H9 (cell line): ENCODE data around the gene IL10. TPM values are rescaled to one million over a fixed set of nuclear protein-coding genes. Genes with fewer than 3 reads are reported as not detected.
A peak's percentile ranks its signal among the peaks of the same experiment; 100 is the strongest.

Experiments used
- DNase-seq: peaks from one replicate; pipeline ENCODE4 v3.0.0-alpha.2; 2017
- H2AFZ ChIP-seq: one replicate; pipeline ENCODE4 v1.6.1; 2013; ENCODE audit warnings: mild to moderate bottlenecking, low read length, control low read depth, moderate library complexity
- H2AK5ac ChIP-seq: 2 replicates; pipeline ENCODE4 v1.6.1; 2013; ENCODE audit warnings: low read length, control low read depth, mixed read lengths; ENCODE audit not compliant: insufficient read length
- H2BK120ac ChIP-seq: one replicate; pipeline ENCODE4 v1.6.1; 2013; ENCODE audit warnings: low read depth, mild to moderate bottlenecking, low read length, control low read depth, inconsistent platforms; ENCODE audit not compliant: poor library complexity, severe bottlenecking
- H2BK12ac ChIP-seq: 2 replicates; pipeline ENCODE4 v1.6.1; 2013; ENCODE audit warnings: low read length, control low read depth, mixed read lengths, low read depth; ENCODE audit not compliant: insufficient read length
- H2BK15ac ChIP-seq: 2 replicates; pipeline ENCODE4 v1.6.1; 2013; ENCODE audit warnings: low read depth, low read length, control low read depth
- H2BK20ac ChIP-seq: one replicate; pipeline ENCODE4 v1.6.1; 2013; ENCODE audit warnings: low read depth, mild to moderate bottlenecking, low read length, control low read depth, inconsistent platforms; ENCODE audit not compliant: poor library complexity, severe bottlenecking
- H2BK5ac ChIP-seq: 2 replicates; pipeline ENCODE4 v1.6.1; 2013; ENCODE audit warnings: low read length, control low read depth, mixed read lengths; ENCODE audit not compliant: insufficient read length
- H3K14ac ChIP-seq: 2 replicates; pipeline ENCODE4 v1.6.1; 2013; ENCODE audit warnings: low read length, control low read depth; ENCODE audit not compliant: insufficient read depth
- H3K18ac ChIP-seq: 2 replicates; pipeline ENCODE4 v1.6.1; 2013; ENCODE audit warnings: low read depth, mild to moderate bottlenecking, mixed read lengths, low read length, control low read depth; ENCODE audit not compliant: insufficient read length
- H3K23ac ChIP-seq: 2 replicates; pipeline ENCODE4 v1.6.1; 2013; ENCODE audit warnings: low read length, control low read depth, mixed read lengths, low read depth; ENCODE audit not compliant: insufficient read length
- H3K23me2 ChIP-seq: 2 replicates; pipeline ENCODE4 v1.6.1; 2013; ENCODE audit warnings: low read depth, mild to moderate bottlenecking, mixed read lengths, low read length, control low read depth; ENCODE audit not compliant: insufficient read length, poor library complexity, severe bottlenecking
- H3K27ac ChIP-seq: 2 replicates; pipeline ENCODE4 v1.5.1; 2013; ENCODE audit warnings: low read length, control low read depth, mixed read lengths, low read depth; ENCODE audit not compliant: insufficient read length
- H3K27me3 ChIP-seq: 2 replicates; pipeline ENCODE4 v1.6.1; 2013; ENCODE audit warnings: low read length, control low read depth, inconsistent platforms; ENCODE audit not compliant: insufficient read depth
- H3K4ac ChIP-seq: 2 replicates; pipeline ENCODE4 v1.6.1; 2013; ENCODE audit warnings: low read depth, mild to moderate bottlenecking, control low read depth, inconsistent platforms, low read length, moderate library complexity
- H3K4me1 ChIP-seq: 2 replicates; pipeline ENCODE4 v1.6.1; 2013; ENCODE audit warnings: low read length, control low read depth, inconsistent platforms; ENCODE audit not compliant: insufficient read depth
- H3K4me2 ChIP-seq: 2 replicates; pipeline ENCODE4 v1.6.1; 2013; ENCODE audit warnings: low read length, control low read depth, mixed read lengths; ENCODE audit not compliant: insufficient read length, insufficient read depth
- H3K56ac ChIP-seq: 2 replicates; pipeline ENCODE4 v1.6.1; 2013; ENCODE audit warnings: low read depth, mild to moderate bottlenecking, mixed read lengths, low read length, control low read depth; ENCODE audit not compliant: insufficient read length
- H3K79me1 ChIP-seq: 2 replicates; pipeline ENCODE4 v1.6.1; 2013; ENCODE audit warnings: low read depth, mild to moderate bottlenecking, moderate library complexity, low read length, control low read depth, inconsistent platforms; ENCODE audit not compliant: insufficient read depth, poor library complexity, severe bottlenecking
- H3K79me2 ChIP-seq: 2 replicates; pipeline ENCODE4 v1.6.1; 2013; ENCODE audit warnings: low read length, control low read depth, inconsistent platforms; ENCODE audit not compliant: insufficient read depth
- H3K9ac ChIP-seq: 2 replicates; pipeline ENCODE4 v1.6.1; 2013; ENCODE audit warnings: low read length, control low read depth, mixed read lengths; ENCODE audit not compliant: insufficient read length; ENCODE audit errors: extremely low read depth
- H3K9me3 ChIP-seq: one replicate; pipeline ENCODE4 v1.6.1; 2013; ENCODE audit warnings: low read depth, low read length, inconsistent platforms; ENCODE audit not compliant: control insufficient read depth
- H3T11ph ChIP-seq: one replicate; pipeline ENCODE4 v1.6.1; 2013; ENCODE audit warnings: mild to moderate bottlenecking, low read length, control low read depth, inconsistent platforms
- H4K20me1 ChIP-seq: one replicate; pipeline ENCODE4 v1.6.1; 2013; ENCODE audit not compliant: control insufficient read depth, insufficient read length, insufficient read depth
- H4K5ac ChIP-seq: 2 replicates; pipeline ENCODE4 v1.6.1; 2013; ENCODE audit warnings: low read depth, mild to moderate bottlenecking, mixed read lengths, low read length, control low read depth; ENCODE audit not compliant: insufficient read length
- H4K8ac ChIP-seq: replicated peaks from 2 replicates; pipeline ENCODE4 v1.6.1; 2013; ENCODE audit warnings: low read length, control low read depth, mixed read lengths, low read depth; ENCODE audit not compliant: insufficient read length
- H4K91ac ChIP-seq: 2 replicates; pipeline ENCODE4 v1.6.1; 2013; ENCODE audit warnings: low read depth, mild to moderate bottlenecking, moderate library complexity, mixed read lengths, low read length, control low read depth; ENCODE audit not compliant: insufficient read length
- H3K27ac Mint-ChIP-seq, 3 experiments: 2 replicates in 2 of 3; 3 replicates in 1 of 3; pipeline ENCODE4 v1.8.0; 2020 to 2021; ENCODE audit warnings: mixed read lengths in 3 of 3, mild to moderate bottlenecking in 1 of 3, moderate library complexity in 1 of 3
- H3K27me3 Mint-ChIP-seq: 2 replicates; pipeline ENCODE4 v1.8.0; 2021; ENCODE audit warnings: low read depth, mild to moderate bottlenecking, moderate library complexity, mixed read lengths
- H3K36me3 Mint-ChIP-seq, 3 experiments: 2 replicates in 2 of 3; 3 replicates in 1 of 3; pipeline ENCODE4 v1.8.0; 2020 to 2021; ENCODE audit warnings: low read depth in 3 of 3, mixed read lengths in 3 of 3; ENCODE audit not compliant: insufficient read depth in 1 of 3
- H3K4me1 Mint-ChIP-seq, 2 experiments: 2 replicates each; pipeline ENCODE4 v1.8.0; 2020; ENCODE audit warnings: mixed read lengths in 2 of 2
- H3K4me3 Mint-ChIP-seq, 2 experiments: 2 replicates in 1 of 2; 3 replicates in 1 of 2; pipeline ENCODE4 v1.8.0; 2020 to 2021; ENCODE audit warnings: mild to moderate bottlenecking in 2 of 2, mixed read lengths in 2 of 2, moderate library complexity in 1 of 2
- H3K9me3 Mint-ChIP-seq, 2 experiments: 2 replicates in 1 of 2; 3 replicates in 1 of 2; pipeline ENCODE4 v1.8.0; 2020; ENCODE audit warnings: mild to moderate bottlenecking in 2 of 2, mixed read lengths in 2 of 2, moderate library complexity in 1 of 2
- WGBS: extraction: QIAGEN DNeasy Blood & Tissue Kit; methylation state at CpG from one replicate; pipeline ENCODE4 v1.1.7; 2013; ENCODE audit warnings: missing lambda C conversion rate, low lambda C conversion rate, mixed read lengths; ENCODE audit not compliant: insufficient read length; ENCODE audit errors: extremely low coverage; 5-methylcytosine and 5-hydroxymethylcytosine counted together
- total RNA-seq: library from RNA; stranded (reverse); gene quantifications from 2 replicates; pipeline ENCODE4 v1.2.1, GENCODE V29; 2021
- TF ChIP-seq, protein P1 (sequence below): fragments of 200-600 bp; sonication (generic); conservative IDR thresholded peaks from 3 replicates; pipeline ENCODE4 v1.8.0; 2021; ENCODE audit warnings: antibody characterized with exemption, mild to moderate bottlenecking

IL10 gene
- total RNA-seq, 1 experiment from 2014 or later: not detected

DNA sequence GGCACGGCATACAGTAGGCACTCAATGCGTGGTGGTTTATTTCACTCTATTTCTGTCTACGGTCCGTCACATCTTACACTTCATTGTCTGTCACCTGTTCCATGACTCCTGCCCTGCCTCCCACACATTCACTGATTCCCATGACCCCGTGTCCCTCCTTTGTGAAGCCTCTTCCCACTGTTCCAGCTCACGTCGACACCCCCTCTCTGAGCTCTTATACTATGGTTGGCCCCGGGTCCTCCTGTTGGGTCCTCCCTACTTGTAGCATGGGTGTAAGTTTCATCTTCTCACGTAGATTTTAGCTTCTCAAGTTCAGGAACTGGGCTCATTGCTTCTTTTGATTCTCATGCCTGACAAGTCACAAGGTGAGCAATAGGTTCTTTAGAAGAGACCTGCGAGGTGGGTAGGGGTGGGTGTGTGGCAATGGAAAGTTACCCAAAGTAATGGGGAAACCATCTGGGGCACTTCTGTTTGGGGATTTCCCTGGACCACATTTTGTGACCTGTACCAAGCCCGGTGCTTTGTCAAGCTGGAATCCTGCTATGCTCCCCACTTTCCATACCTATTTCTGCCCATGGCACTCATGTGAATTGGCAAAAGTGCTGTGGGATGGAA lies 22.1 kb upstream of the IL10 start:
- H3K27me3 ChIP-seq: no peaks in the 10 kb centered on the region
- no peak overlapping the region for H3K9ac ChIP-seq
- no peak overlapping the region for H3K4ac ChIP-seq
- no peaks in the 10 kb centered on the region for H3K4me1 ChIP-seq
- no peak overlapping the region for H2AK5ac ChIP-seq
- H2BK120ac ChIP-seq: no peak overlapping the region
- no peak overlapping the region for H2BK20ac ChIP-seq
- no peak overlapping the region for H2BK15ac ChIP-seq
- H4K5ac ChIP-seq: no peak overlapping the region
- no peak overlapping the region for H4K8ac ChIP-seq
- TF ChIP-seq, protein P1, sequence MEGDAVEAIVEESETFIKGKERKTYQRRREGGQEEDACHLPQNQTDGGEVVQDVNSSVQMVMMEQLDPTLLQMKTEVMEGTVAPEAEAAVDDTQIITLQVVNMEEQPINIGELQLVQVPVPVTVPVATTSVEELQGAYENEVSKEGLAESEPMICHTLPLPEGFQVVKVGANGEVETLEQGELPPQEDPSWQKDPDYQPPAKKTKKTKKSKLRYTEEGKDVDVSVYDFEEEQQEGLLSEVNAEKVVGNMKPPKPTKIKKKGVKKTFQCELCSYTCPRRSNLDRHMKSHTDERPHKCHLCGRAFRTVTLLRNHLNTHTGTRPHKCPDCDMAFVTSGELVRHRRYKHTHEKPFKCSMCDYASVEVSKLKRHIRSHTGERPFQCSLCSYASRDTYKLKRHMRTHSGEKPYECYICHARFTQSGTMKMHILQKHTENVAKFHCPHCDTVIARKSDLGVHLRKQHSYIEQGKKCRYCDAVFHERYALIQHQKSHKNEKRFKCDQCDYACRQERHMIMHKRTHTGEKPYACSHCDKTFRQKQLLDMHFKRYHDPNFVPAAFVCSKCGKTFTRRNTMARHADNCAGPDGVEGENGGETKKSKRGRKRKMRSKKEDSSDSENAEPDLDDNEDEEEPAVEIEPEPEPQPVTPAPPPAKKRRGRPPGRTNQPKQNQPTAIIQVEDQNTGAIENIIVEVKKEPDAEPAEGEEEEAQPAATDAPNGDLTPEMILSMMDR: no peak
- H3K23ac ChIP-seq: no peak overlapping the region
- no peak overlapping the region for H3T11ph ChIP-seq
- no peak for DNase-seq
- Mint-ChIP-seq H3K4me3 (no peak overlapping the region; a peak in 1 of 5 replicates), H3K4me1 (peaks cover 10 to 11% of the 10 kb centered on the region in 2 experiments), H3K27ac (peak overlapping the region in 1 of 3 experiments; percentile 6; a peak in 1 of 7 replicates), H3K9me3 (no peaks in the 10 kb centered on the region; a peak in 1 of 5 replicates), H3K36me3 (no peaks in the 10 kb centered on the region), H3K27me3 (peaks cover 18% of the 10 kb centered on the region)
- no peak overlapping the region for H3K18ac ChIP-seq
- H3K79me1 ChIP-seq: no peaks in the 10 kb centered on the region
- no peaks in the 10 kb centered on the region for H3K79me2 ChIP-seq
- no peak overlapping the region for H2AFZ ChIP-seq
- H2BK12ac ChIP-seq: no peak overlapping the region
- H3K14ac ChIP-seq: no peak overlapping the region; the same call in 1 of the 2 replicates
- H4K20me1 ChIP-seq: no peaks in the 10 kb centered on the region
- H3K4me2 ChIP-seq: no peak overlapping the region
- WGBS: no CpG with 5 or more reads among the region's 11 CpGs
- no peak overlapping the region for H2BK5ac ChIP-seq
- H4K91ac ChIP-seq: no peak overlapping the region
- no peak overlapping the region for H3K56ac ChIP-seq
- H3K27ac ChIP-seq: no peak overlapping the region
- no peaks in the 10 kb centered on the region for H3K9me3 ChIP-seq
- H3K23me2 ChIP-seq: no peaks in the 10 kb centered on the region
